GM19467 (cell line): ENCODE results near the gene TTC13.

Source experiments
- ATAC-seq: cut with Tn5 transposase; IDR thresholded peaks from one replicate; pipeline ENCODE4 v1.9.1; 2021; ENCODE audit warnings: mild to moderate bottlenecking, moderate library complexity; ENCODE audit not compliant: unreplicated experiment

TTC13 gene

GRCh38 chr1:230858918-230859729, 119.5 kb downstream of the TTC13 start:
- ATAC-seq: no peak

- ATAC-seq: no peak
These were observed 120.3 kb downstream of the TTC13 start for GRCh38 chr1:230858236-230858820.

DNA sequence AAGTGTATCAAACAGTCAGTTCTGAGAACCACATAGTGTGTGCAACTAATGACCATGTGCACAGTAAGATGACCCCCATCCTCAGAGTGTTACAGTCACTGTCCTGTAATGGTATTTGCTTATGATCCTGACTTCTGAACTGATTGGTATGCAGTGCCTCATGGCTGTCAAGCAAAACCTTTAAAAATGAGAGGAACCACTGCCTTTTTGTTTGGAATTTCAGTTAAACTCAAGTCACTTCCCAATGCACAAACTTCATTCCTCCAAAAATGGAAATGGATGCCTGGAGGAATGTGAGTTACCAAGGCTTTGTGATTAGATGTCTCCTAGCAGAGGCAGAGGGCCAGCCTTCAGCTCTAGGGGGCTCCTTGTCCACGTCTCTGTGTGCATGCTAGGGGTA, 120.8 kb downstream of the TTC13 start:
- ATAC-seq: no peak

- no peak for ATAC-seq
These were observed 121.6 kb downstream of the TTC13 start for GRCh38 chr1:230857077-230857476.
